ENCODE results near the gene NEU1.

The NEU1 gene

DNA sequence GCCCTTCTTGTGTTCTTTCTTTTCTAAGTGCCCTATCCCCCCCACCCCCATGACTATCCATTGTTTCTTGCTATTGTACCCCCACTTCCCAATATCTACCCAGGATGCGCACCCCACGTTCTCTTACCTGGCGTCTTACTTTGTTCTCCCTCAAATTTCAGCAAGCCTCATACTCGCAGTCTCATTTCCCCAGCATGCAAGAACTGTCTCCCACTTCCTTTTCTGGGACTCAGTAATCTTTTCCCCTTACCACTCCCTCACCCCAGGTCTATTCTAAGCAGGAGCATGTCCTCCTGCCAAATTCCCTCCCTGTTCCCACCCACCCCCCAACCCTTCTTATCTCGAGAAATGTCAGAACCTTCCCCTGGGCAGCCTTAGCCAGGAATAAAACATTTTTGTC is 36.6 kb upstream of the NEU1 start:
- DNase-seq (ENCODE audit: low read depth in 2 of 2) = no peak
- no peak overlapping the region for H3K4me3 ChIP-seq (replicated peaks in 1 of 2; ENCODE audit: low read depth in 2 of 2, low read length in 2 of 2)
- no peak for TF ChIP-seq CTCF (IDR thresholded peaks at IDR 0.05; ENCODE audit: low read depth, low read length)

GRCh38 chr6:31898383-31899011 is 35.9 kb upstream of the NEU1 start:
- DNase-seq (ENCODE audit: low read depth in 2 of 2) = peak; percentile 52 to 56
- peak overlapping the region; percentile 69 to 96 for H3K4me3 ChIP-seq (replicated peaks in 1 of 2; ENCODE audit: low read depth in 2 of 2, low read length in 2 of 2)
- TF ChIP-seq CTCF (IDR thresholded peaks at IDR 0.05; ENCODE audit: low read depth, low read length) = no peak

GRCh38 chr6:31897612-31898382 is 35.2 kb upstream of the NEU1 start, which contains the start of gene EHMT2:
TSS of gene EHMT2 (minus strand) at chr6:31897698. CDS start at chr6:31897677, 21 bp downstream.
- peak; percentile 78 to 81 for DNase-seq (ENCODE audit: low read depth in 2 of 2)
- peak within 1 kb of the TSS; percentile 69 to 96 for H3K4me3 ChIP-seq (replicated peaks in 1 of 2; ENCODE audit: low read depth in 2 of 2, low read length in 2 of 2)
- TF ChIP-seq CTCF (IDR thresholded peaks at IDR 0.05; ENCODE audit: low read depth, low read length) = no peak

- no peak for TF ChIP-seq CTCF (IDR thresholded peaks at IDR 0.05; ENCODE audit: low read depth, low read length)
- no peak for DNase-seq (ENCODE audit: low read depth in 2 of 2)
Measured at GRCh38 chr6:31896856-31897611, 34.4 kb upstream of the NEU1 start.

DNA sequence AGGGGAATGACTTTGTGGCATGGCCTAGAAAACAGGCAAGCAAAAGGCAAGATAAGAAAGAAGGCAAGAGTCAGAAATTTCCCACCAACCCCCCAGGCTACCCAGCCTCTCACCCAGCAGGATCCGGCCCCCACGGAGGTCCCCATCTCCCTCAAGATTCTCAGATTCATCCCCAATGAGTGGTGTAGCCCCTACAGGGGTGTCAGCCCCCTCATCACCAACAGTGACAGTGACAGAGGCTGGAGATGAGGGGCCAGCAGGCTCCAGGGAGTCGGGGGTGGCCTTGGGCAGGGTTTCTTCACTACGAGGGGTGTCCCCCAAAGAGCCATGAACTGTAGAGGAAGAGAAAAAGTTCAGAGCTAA is 33.9 kb upstream of the NEU1 start:
- H3K4me3 ChIP-seq (replicated peaks in 1 of 2; ENCODE audit: low read depth in 2 of 2, low read length in 2 of 2) = peak overlapping the region; percentile 63 to 96
- no peak for DNase-seq (ENCODE audit: low read depth in 2 of 2)
- TF ChIP-seq CTCF (IDR thresholded peaks at IDR 0.05; ENCODE audit: low read depth, low read length) = no peak

More at GRCh38 chr6:31896856-31897611, 34.4 kb upstream of the NEU1 start:
- peak overlapping the region; percentile 63 to 96 for H3K4me3 ChIP-seq (replicated peaks in 1 of 2; ENCODE audit: low read depth in 2 of 2, low read length in 2 of 2)

- TF ChIP-seq CTCF (IDR thresholded peaks at IDR 0.05; ENCODE audit: low read depth, low read length) = no peak
- no peak overlapping the region for H3K4me3 ChIP-seq (replicated peaks in 1 of 2; ENCODE audit: low read depth in 2 of 2, low read length in 2 of 2)
- no peak for DNase-seq (ENCODE audit: low read depth in 2 of 2)
Measured at GRCh38 chr6:31892821-31893220, 30.2 kb upstream of the NEU1 start.
